MM.1S (cell line): Measurements from ENCODE around the gene TCERG1L.

Source experiments
- DNase-seq: peaks from one replicate; pipeline ENCODE4 v3.0.0-alpha.2; 2015
- H2AFZ ChIP-seq: fragments of 300-600 bp; sonication (generic); 2 replicates; pipeline ENCODE4 v1.6.0; 2016; ENCODE audit warnings: antibody characterized with exemption, low read length
- H3F3A ChIP-seq: fragments of 300-600 bp; sonication (generic); 2 replicates; pipeline ENCODE4 v1.6.1; 2016; ENCODE audit warnings: mild to moderate bottlenecking, antibody characterized with exemption, low read length, moderate library complexity, mixed read lengths; ENCODE audit not compliant: insufficient read depth
- H3K27ac ChIP-seq: fragments of 300-600 bp; sonication (generic); 2 replicates; pipeline ENCODE4 v1.5.1; 2016; ENCODE audit warnings: mild to moderate bottlenecking, low read length
- H3K27me3 ChIP-seq: fragments of 300-600 bp; sonication (generic); replicated peaks from 2 replicates; pipeline ENCODE4 v1.6.0; 2016; ENCODE audit warnings: low read length; ENCODE audit not compliant: insufficient read depth
- H3K36me3 ChIP-seq: fragments of 300-600 bp; sonication (generic); replicated peaks from 2 replicates; pipeline ENCODE4 v1.6.1; 2016; ENCODE audit warnings: mild to moderate bottlenecking, low read length, mixed read lengths; ENCODE audit not compliant: insufficient read depth
- H3K4me1 ChIP-seq: fragments of 300-600 bp; sonication (generic); 2 replicates; pipeline ENCODE4 v1.6.1; 2016; ENCODE audit warnings: low read length, mixed read lengths
- H3K4me2 ChIP-seq: fragments of 300-600 bp; sonication (generic); 2 replicates; pipeline ENCODE4 v1.6.0; 2016; ENCODE audit warnings: low read depth, low read length
- H3K4me3 ChIP-seq: fragments of 300-600 bp; sonication (generic); 2 replicates; pipeline ENCODE4 v1.5.1; 2016; ENCODE audit warnings: low read length, mixed read lengths
- H3K79me2 ChIP-seq: fragments of 300-600 bp; sonication (generic); 2 replicates; pipeline ENCODE4 v1.6.1; 2016; ENCODE audit warnings: mixed run types, low read length, mixed read lengths
- H3K9ac ChIP-seq: fragments of 300-600 bp; sonication (generic); 2 replicates; pipeline ENCODE4 v1.6.1; 2016; ENCODE audit warnings: low read length, mixed read lengths
- H3K9me2 ChIP-seq: fragments of 300-600 bp; sonication (generic); replicated peaks from 2 replicates; pipeline ENCODE4 v1.6.1; 2016; ENCODE audit warnings: mild to moderate bottlenecking, low read length, mixed read lengths; ENCODE audit not compliant: insufficient read depth
- H3K9me3 ChIP-seq: fragments of 300-600 bp; sonication (generic); replicated peaks from 2 replicates; pipeline ENCODE4 v1.6.1; 2016; ENCODE audit warnings: mild to moderate bottlenecking, low read length, mixed read lengths; ENCODE audit not compliant: insufficient read depth
- H4K20me1 ChIP-seq: fragments of 300-600 bp; sonication (generic); 2 replicates; pipeline ENCODE4 v1.6.1; 2016; ENCODE audit warnings: mild to moderate bottlenecking, low read length, moderate library complexity, mixed read lengths; ENCODE audit not compliant: insufficient read depth
- CTCF ChIP-seq: fragments of 300-600 bp; sonication (generic); IDR thresholded peaks from 2 replicates; pipeline ENCODE4 v1.5.1; 2016; ENCODE audit warnings: antibody characterized with exemption, low read length, mixed read lengths
- EZH2 ChIP-seq: fragments of 300-600 bp; sonication (generic); optimal IDR thresholded peaks from 2 replicates; pipeline ENCODE3; 2017; ENCODE audit warnings: low read depth, mild to moderate bottlenecking, antibody characterized with exemption, low read length, mixed read lengths
- EZH2phosphoT487 ChIP-seq: fragments of 300-600 bp; sonication (generic); IDR thresholded peaks from 2 replicates; pipeline ENCODE4 v1.6.1; 2018; ENCODE audit warnings: antibody characterized with exemption, low read length

Gene TCERG1L

DNA sequence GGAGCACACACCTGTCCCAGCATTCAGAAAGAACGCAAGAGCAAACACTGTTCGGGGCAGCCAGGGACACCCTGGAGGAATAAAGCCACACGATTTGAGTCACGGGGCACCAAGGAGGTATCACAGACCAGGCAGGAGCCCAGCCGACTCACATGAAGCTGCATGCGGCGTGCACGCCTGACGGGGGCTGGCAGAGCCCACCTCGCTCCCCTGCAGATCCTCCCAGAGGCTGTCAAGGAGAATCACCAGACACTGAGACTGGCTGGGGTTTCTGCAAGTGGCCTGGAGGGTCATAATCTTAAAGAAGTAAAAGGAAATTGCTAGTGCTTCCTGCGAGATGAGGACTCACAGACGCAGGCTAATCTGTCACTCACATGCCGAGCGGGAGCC is 61.6 kb downstream of the TCERG1L start:
- no peaks in the 10 kb centered on the region for H3K79me2 ChIP-seq
- no peaks in the 10 kb centered on the region for H3F3A ChIP-seq
- no peak for DNase-seq
- H2AFZ ChIP-seq: no peak overlapping the region
- H3K9me2 ChIP-seq: no peaks in the 10 kb centered on the region
- H3K4me1 ChIP-seq: no peaks in the 10 kb centered on the region
- no peaks in the 10 kb centered on the region for H3K27me3 ChIP-seq
- H4K20me1 ChIP-seq: no peaks in the 10 kb centered on the region
- TF ChIP-seq EZH2 (no peak), EZH2phosphoT487 (no peak), CTCF (no peak)
- H3K4me3 ChIP-seq: no peak overlapping the region
- no peak overlapping the region for H3K27ac ChIP-seq
- H3K9ac ChIP-seq: no peak overlapping the region
- no peaks in the 10 kb centered on the region for H3K9me3 ChIP-seq
- H3K4me2 ChIP-seq: no peak overlapping the region
- no peaks in the 10 kb centered on the region for H3K36me3 ChIP-seq

DNA sequence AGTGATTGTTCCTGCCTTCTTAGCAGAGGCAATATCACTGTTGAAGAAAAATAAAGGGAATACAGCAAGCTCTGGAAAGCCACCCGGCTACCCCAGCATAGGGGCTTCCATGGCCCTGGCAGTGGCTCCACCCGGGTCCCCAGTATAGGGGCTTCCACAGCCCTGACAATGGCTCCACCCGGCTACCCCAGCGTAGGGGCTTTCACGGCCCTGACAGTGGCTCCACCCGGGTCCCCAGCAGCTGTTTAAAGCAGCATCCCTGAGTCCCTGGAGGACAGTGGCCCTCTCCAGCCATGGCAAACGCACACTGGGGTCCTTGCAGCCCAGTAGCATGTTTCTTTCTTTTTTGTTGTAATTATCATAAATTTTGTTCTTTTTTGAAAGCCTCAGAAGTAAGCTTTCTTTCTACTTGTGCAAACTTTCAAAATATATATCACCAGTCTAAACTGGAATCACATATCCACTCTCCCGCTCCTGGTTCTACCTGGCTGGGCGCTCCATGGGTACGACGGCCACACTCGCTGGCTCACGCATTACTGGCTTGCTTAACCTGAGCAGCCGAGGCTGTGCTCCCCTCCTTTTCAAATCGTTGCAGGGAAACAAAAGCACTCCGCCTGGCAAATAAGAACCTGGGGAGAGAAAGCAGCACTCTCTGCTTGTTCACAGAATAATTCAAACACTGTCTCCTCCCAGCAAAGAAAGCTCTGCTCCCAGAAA is 62.1 kb downstream of the TCERG1L start:
- no peaks in the 10 kb centered on the region for H3F3A ChIP-seq
- no peak overlapping the region for H3K4me3 ChIP-seq
- no peaks in the 10 kb centered on the region for H3K9me2 ChIP-seq
- no peak overlapping the region for H3K9ac ChIP-seq
- H3K9me3 ChIP-seq: no peaks in the 10 kb centered on the region
- H3K4me1 ChIP-seq: no peaks in the 10 kb centered on the region
- no peak overlapping the region for H3K27ac ChIP-seq
- H3K36me3 ChIP-seq: no peaks in the 10 kb centered on the region
- H4K20me1 ChIP-seq: no peaks in the 10 kb centered on the region
- TF ChIP-seq CTCF: no peak
- no peak for TF ChIP-seq EZH2phosphoT487
- TF ChIP-seq EZH2: no peak
- no peak for DNase-seq
- no peaks in the 10 kb centered on the region for H3K27me3 ChIP-seq
- no peak overlapping the region for H2AFZ ChIP-seq
- H3K4me2 ChIP-seq: no peak overlapping the region
- no peaks in the 10 kb centered on the region for H3K79me2 ChIP-seq

DNA sequence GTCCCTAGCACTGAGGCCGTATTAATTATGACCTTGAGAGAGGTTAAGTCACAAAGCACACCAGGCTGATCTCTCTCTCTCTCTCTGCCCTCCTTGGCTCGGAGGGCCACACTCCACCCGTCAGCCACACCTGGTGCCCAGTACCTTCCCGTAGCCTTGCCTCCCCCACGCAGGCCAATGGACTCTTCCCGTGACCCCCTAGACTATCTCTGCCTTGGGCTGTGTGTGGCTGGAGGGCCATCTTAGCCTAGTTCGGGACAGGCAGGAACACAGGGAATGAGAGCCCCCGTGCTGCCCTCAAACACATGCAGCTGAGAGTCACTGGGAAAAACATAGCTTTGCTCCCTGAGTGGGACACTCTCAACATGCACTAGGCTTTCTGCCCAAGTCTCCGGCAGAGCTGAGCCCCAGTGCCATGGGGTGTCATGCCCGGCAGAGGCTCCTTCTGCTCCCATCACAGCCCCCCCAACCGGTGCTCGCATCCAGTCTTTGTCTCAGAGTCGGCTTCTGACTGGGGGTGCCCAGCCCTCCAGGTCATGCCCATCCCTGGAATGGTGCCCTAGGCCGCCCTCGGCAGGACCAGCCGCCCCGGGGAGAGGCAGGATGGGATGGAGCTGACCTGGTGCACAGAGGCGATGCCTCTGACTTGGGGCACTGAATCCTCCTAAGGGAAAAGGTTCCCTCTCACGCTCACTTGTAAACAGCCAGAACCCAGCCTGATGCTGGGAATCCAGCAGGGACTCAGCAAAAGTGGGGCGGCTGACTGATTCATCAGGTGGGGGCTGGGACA is 63.0 kb downstream of the TCERG1L start:
- no peaks in the 10 kb centered on the region for H3K4me1 ChIP-seq
- no peak overlapping the region for H3K27ac ChIP-seq
- no peaks in the 10 kb centered on the region for H3K27me3 ChIP-seq
- H3K4me3 ChIP-seq: no peak overlapping the region
- H3K9me2 ChIP-seq: no peaks in the 10 kb centered on the region
- H3K79me2 ChIP-seq: no peaks in the 10 kb centered on the region
- H2AFZ ChIP-seq: no peak overlapping the region
- no peak for TF ChIP-seq EZH2
- TF ChIP-seq CTCF: no peak
- no peak for TF ChIP-seq EZH2phosphoT487
- H3K9ac ChIP-seq: no peak overlapping the region
- H3F3A ChIP-seq: no peaks in the 10 kb centered on the region
- H3K9me3 ChIP-seq: no peaks in the 10 kb centered on the region
- no peaks in the 10 kb centered on the region for H4K20me1 ChIP-seq
- no peak for DNase-seq
- no peak overlapping the region for H3K4me2 ChIP-seq
- no peaks in the 10 kb centered on the region for H3K36me3 ChIP-seq
